Activated CD8-positive, alpha-beta T cell treated with anti-CD3 and anti-CD28 coated beads for 36 hours (primary cell): ENCODE measurements around the gene FOXP1. TPM values are rescaled to one million over a fixed set of nuclear protein-coding genes. Genes with fewer than 3 reads are reported as not detected.

Experiments
- ATAC-seq: fragments of 200-7000 bp; cut with Tn5 transposase; one replicate; pipeline ENCODE4 v1.10.0; 2021; ENCODE audit warnings: mild to moderate bottlenecking, moderate library complexity
- CTCF ChIA-PET: fragments of 350-600 bp; sonication (Branson Sonifier 250); formaldehyde crosslinking; loops from one replicate; lab custom pipeline; 2021; ENCODE audit warnings: antibody characterized with exemption; lab: Charles Lee
- POLR2A ChIA-PET: fragments of 350-600 bp; sonication (Branson Sonifier 250); formaldehyde crosslinking; loops from one replicate; lab custom pipeline; 2021; ENCODE audit warnings: antibody characterized with exemption; lab: Charles Lee
- DNase-seq: peaks from one replicate; pipeline ENCODE4 v3.0.0-alpha.2; 2020
- H3K27ac Mint-ChIP-seq: one replicate; pipeline ENCODE4 v1.8.0; 2021; ENCODE audit warnings: mild to moderate bottlenecking, mixed read lengths
- H3K27me3 Mint-ChIP-seq: one replicate; pipeline ENCODE4 v1.8.0; 2021; ENCODE audit warnings: mixed read lengths
- H3K36me3 Mint-ChIP-seq: one replicate; pipeline ENCODE4 v1.8.0; 2021; ENCODE audit warnings: low read depth, mixed read lengths
- H3K4me1 Mint-ChIP-seq: one replicate; pipeline ENCODE4 v1.8.0; 2021; ENCODE audit warnings: low read depth, mixed read lengths
- H3K4me3 Mint-ChIP-seq: one replicate; pipeline ENCODE4 v1.8.0; 2021; ENCODE audit warnings: mild to moderate bottlenecking, moderate library complexity, mixed read lengths
- H3K9me3 Mint-ChIP-seq: one replicate; pipeline ENCODE4 v1.8.0; 2021; ENCODE audit warnings: mixed read lengths
- intact Hi-C: fragments of 100-400 bp; cut with micrococcal nuclease; formaldehyde crosslinking; loops from one replicate; pipeline ENCODE4 v1.10.0; 2022
- total RNA-seq, 2 experiments: library from RNA; stranded (reverse); gene quantifications; one replicate each; pipeline ENCODE4 v1.2.3, GENCODE V29; 2021
- TF ChIP-seq, protein P1 (sequence below): fragments of 200-600 bp; IDR thresholded peaks from one replicate; pipeline ENCODE4 v1.8.0; 2022; ENCODE audit warnings: antibody characterized with exemption, mild to moderate bottlenecking

FOXP1 gene
- total RNA-seq, 2 experiments from 2014 or later: 145 to 153 TPM

DNA sequence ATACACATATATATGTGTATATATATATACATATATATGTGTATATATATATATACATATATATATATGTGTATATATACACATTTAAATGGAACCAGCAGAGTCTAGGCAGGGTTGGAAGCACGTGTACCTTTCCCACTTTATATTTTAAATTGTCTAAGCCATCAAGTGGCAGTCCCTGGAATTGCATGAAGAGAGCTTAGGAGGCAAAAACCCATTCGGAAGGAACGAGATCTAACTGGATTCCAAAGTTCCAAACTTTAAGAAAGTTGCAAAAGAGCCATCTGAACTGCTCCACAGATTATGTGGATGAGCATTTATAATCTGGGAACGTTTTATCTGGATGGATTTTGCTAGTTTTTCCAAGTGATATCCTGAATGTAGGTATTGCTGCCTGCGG lies 186.5 kb downstream of the FOXP1 start:
- POLR2A ChIA-PET: interaction anchor here (0.7 to 3.5 kb wide), 8 partner anchors 13 to 299 kb away, joined by 3 to 15 read pairs (median 8); partner anchors contain the start of gene FOXP1
- H3K4me3 Mint-ChIP-seq: peak overlapping the region; percentile 73
- intact Hi-C loops: loop anchor here (5.0 to 10.0 kb wide), 4 partner anchors 95 to 312 kb away; partner anchors contain the start of gene FOXP1

DNA sequence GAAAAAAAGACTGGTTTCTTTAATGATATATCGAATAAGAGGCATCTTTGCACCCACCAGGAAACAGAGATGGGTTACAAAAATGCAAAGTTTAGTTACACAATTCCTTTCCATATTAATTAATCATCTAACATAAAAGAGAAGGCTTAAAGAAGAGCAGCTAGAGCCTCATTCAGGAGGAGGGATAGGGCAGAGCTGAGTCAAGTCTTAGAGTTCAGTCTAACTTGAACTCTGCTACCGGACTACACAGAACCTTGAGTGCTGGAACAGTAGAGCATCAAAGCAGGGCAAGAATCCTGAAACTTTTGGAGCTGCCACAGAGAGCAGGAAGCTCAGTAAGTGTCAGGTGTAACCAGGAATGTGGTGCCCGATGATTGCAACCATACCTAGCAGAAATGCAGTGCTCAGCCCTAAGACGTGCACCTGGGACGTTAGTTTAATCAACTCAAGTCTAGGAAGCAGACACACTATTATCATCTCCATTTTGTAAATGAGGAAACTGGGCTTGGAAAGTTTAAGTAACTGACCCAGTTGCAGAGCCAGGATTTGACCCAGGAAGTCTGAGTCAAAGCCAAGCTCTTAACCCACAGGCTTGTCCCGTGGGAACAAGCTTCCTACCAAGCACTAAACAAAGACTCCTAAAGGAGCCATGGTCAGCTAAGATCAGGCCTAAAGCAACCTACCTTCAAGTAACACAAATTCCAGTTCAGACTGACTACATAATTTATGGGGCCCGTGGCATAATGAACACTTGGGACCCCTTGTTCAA lies 187.4 kb downstream of the FOXP1 start:
- ChIA-PET CTCF (interaction anchor here (0.7 to 4.0 kb wide), 8 partner anchors 10 to 115 kb away, joined by 3 to 20 read pairs (median 6); no protein-coding TSS in a partner anchor), POLR2A (interaction anchor here (0.6 to 3.5 kb wide), 5 partner anchors 54 to 187 kb away, joined by 3 to 15 read pairs (median 6); partner anchors contain the start of gene FOXP1)
- Mint-ChIP-seq H3K4me1 (peaks cover 80% of the 10 kb centered on the region), H3K4me3 (no peak overlapping the region), H3K27ac (peak overlapping the region; percentile 68), H3K36me3 (peaks cover 11% of the 10 kb centered on the region), H3K9me3 (no peaks in the 10 kb centered on the region), H3K27me3 (no peaks in the 10 kb centered on the region)
- intact Hi-C loops: loop anchor here (5.0 to 10.0 kb wide), 4 partner anchors 96 to 311 kb away; partner anchors contain the start of gene FOXP1
- DNase-seq (no peak), ATAC-seq (no peak)
- TF ChIP-seq, protein P1, sequence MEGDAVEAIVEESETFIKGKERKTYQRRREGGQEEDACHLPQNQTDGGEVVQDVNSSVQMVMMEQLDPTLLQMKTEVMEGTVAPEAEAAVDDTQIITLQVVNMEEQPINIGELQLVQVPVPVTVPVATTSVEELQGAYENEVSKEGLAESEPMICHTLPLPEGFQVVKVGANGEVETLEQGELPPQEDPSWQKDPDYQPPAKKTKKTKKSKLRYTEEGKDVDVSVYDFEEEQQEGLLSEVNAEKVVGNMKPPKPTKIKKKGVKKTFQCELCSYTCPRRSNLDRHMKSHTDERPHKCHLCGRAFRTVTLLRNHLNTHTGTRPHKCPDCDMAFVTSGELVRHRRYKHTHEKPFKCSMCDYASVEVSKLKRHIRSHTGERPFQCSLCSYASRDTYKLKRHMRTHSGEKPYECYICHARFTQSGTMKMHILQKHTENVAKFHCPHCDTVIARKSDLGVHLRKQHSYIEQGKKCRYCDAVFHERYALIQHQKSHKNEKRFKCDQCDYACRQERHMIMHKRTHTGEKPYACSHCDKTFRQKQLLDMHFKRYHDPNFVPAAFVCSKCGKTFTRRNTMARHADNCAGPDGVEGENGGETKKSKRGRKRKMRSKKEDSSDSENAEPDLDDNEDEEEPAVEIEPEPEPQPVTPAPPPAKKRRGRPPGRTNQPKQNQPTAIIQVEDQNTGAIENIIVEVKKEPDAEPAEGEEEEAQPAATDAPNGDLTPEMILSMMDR: no peak

More for the DNA sequence above, 186.5 kb downstream of the FOXP1 start:
- no peaks in the 10 kb centered on the region for H3K27me3 Mint-ChIP-seq
- TF ChIP-seq, protein P1: peak; percentile 43
- H3K27ac Mint-ChIP-seq: peak overlapping the region; percentile 91
- ATAC-seq (no peak), DNase-seq (peak; percentile 49)
- peaks cover 11% of the 10 kb centered on the region for H3K36me3 Mint-ChIP-seq
- peaks cover 80% of the 10 kb centered on the region for H3K4me1 Mint-ChIP-seq
- CTCF ChIA-PET: interaction anchor here (0.5 to 4.0 kb wide), 17 partner anchors 11 to 327 kb away, joined by 3 to 20 read pairs (median 5); no protein-coding TSS in a partner anchor
- H3K9me3 Mint-ChIP-seq: no peaks in the 10 kb centered on the region

DNA sequence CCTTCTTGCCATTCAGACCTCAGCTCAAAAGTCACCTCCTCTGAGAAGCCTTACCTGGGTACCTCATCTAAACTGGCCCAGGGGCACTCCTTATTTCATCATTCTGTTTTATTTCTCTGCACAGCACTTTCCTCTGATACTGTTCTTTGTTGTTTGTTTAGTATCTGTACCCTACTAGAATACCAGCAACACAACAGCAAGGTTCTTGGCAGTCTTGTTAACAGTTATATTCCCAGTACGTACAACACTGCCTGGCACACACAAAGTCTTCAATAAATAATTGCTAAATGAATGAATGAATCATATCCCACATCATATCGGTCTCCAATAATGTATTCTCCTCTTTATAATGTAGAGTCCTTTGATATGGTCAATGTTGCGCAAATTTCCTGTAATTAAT lies 188.1 kb downstream of the FOXP1 start:
- DNase-seq (no peak), ATAC-seq (no peak)
- intact Hi-C loops: loop anchor here (5.0 to 10.0 kb wide), 4 partner anchors 97 to 311 kb away; partner anchors contain the start of gene FOXP1
- H3K36me3 Mint-ChIP-seq: peaks cover 11% of the 10 kb centered on the region
- no peaks in the 10 kb centered on the region for H3K9me3 Mint-ChIP-seq
- H3K4me1 Mint-ChIP-seq: peaks cover 80% of the 10 kb centered on the region
- no peak overlapping the region for H3K4me3 Mint-ChIP-seq
- H3K27ac Mint-ChIP-seq: peak overlapping the region; percentile 26
- TF ChIP-seq, protein P1: no peak
- no peaks in the 10 kb centered on the region for H3K27me3 Mint-ChIP-seq
- ChIA-PET CTCF (interaction anchor here (0.7 to 4.0 kb wide), 7 partner anchors 9 to 116 kb away, joined by 3 to 20 read pairs (median 7); no protein-coding TSS in a partner anchor), POLR2A (interaction anchor here (0.6 to 1.2 kb wide), 3 partner anchors 55 to 243 kb away, joined by 3 to 6 read pairs (median 3); no protein-coding TSS in a partner anchor)

DNA sequence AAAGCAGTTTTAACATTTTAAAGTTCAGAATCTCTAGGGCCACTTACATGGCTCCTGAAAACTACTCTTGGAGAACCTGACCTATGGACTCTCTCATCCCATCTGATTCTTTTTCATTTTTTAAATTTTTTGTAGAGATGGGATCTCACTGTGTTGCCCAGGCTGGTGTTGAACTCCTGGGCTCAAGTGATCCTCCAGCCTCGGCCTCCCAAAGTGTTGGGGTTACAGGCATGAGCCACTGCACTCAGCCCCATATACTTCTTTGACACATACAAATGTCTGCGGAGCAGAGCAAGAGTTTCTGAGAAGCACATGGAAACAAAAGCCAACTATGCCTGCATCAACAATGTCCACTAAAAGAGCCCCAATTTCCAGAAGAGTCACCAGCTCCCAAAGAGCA lies 189.8 kb downstream of the FOXP1 start:
- intact Hi-C loops: loop anchor here (5.0 to 10.0 kb wide), 4 partner anchors 166 to 309 kb away; partner anchors contain the start of gene FOXP1
- ChIA-PET POLR2A (interaction anchor here (0.9 to 1.1 kb wide), 2 partner anchors 20 to 313 kb away, joined by 3 read pairs; no protein-coding TSS in a partner anchor), CTCF (no interaction called here)
- TF ChIP-seq, protein P1: no peak
- DNase-seq (no peak), ATAC-seq (no peak)
- no peaks in the 10 kb centered on the region for H3K27me3 Mint-ChIP-seq
- H3K9me3 Mint-ChIP-seq: no peaks in the 10 kb centered on the region
- no peak overlapping the region for H3K4me3 Mint-ChIP-seq
- H3K27ac Mint-ChIP-seq: peak overlapping the region; percentile 64
- H3K36me3 Mint-ChIP-seq: peaks cover 11% of the 10 kb centered on the region
- H3K4me1 Mint-ChIP-seq: peaks cover 75% of the 10 kb centered on the region
